NCI-H748 (cell line): ENCODE results near the gene SOX21.

Experiments used
- DNase-seq: peaks from one replicate; lab custom pipeline; 2025; ENCODE audit not compliant: unreplicated experiment; lab: John Stamatoyannopoulos, UW

Gene SOX21

GRCh38 chr13:94709001-94709834 lies 3.1 kb downstream of the SOX21 start:
- DNase-seq = peak; percentile 53

- DNase-seq = peak; percentile 77
These were observed 4.1 kb downstream of the SOX21 start for GRCh38 chr13:94708031-94708859.

GRCh38 chr13:94707400-94708021 lies 4.8 kb downstream of the SOX21 start:
- peak; percentile 84 for DNase-seq

DNA sequence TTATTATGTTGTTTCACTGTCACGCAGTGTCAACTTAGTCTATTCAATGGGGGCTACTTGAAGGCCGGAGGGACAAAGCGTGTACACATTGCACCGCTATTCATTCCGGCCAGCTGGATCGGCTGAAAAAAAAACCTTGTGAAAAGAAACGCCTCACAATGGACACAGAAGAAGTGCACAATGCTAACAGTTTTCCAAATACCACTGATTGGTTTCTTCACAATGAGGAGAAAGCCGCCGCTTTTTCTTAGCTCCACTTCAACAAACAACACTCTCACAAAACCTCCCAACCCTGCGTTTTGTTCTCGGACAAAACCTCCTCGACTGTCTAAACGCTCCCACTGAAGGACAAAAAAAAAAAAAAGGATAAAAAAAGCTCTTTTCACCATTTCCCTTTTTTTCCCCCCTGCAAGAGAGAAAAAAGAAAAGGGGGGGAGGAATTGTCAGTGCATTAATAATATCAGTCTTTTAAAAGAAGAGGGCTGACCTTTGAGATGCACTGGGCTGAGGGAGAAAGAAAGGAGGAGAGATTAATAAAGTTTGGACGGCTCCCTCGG lies 5.4 kb downstream of the SOX21 start:
- DNase-seq = no peak

GRCh38 chr13:94706101-94706842 lies 6.1 kb downstream of the SOX21 start:
- DNase-seq = peak; percentile 99

- no peak for DNase-seq
These were observed 7.0 kb downstream of the SOX21 start for GRCh38 chr13:94705081-94706030.

DNA sequence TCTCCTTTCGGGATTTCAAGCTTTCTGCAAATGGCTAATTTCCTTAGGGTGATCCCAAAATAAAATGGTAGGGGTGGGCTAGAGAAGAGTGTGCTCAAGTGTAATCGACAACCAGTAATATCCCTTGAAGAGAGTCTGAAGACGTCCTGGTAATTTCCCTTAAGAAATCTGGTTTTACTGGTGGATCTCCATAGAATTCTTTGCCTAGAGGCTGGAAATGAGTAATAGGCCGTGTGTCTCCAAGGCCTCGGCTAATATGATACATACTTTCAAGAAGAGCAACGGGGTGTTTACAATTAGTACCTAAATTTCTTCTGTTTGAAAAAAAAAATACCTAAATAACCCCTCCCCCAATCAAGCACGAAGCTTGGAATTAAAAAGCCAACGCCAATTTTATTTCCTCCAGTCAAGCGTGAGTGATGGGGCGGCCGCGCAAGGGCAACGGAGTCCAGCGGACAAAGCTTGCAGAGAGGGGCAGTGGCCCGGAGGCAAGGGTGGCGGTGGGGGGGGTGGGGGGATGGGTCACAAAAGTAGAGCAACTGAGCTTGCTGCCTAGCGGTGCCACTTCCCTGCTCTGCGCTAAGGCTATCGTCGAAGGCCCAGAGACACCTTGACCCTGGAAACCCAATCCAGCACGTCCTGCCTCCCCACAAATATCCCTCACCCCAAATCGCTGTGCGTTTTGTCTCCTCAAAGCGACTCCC lies 7.8 kb downstream of the SOX21 start:
- no peak for DNase-seq

DNA sequence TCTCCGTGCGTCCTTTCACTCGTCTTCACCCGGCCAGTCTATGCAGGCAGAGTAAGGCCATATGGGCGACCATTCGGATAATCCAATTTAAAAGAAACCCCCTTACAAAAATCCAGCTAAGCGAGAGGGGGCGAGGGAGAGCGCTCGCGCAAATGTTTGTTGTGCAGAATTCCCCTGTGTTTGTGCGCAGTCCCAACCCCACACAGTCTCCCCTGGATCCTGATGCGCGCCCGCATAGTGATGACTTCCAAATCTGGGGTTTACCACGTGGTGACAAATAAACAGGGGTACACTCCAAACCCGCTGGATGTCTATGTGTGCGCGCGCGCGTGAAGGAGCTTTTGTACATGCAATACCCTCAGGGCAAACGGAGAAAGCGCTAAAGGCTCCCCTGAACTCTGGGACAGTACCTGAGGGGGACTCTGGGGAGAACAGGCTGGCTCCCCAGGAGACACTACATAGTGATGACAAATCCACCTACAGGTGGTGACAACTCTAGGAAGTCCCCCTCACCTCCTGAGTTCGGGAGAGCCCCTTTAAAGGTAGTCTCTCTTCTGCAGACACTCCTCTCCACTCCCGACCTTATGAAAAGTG lies 8.5 kb downstream of the SOX21 start:
- no peak for DNase-seq

DNA sequence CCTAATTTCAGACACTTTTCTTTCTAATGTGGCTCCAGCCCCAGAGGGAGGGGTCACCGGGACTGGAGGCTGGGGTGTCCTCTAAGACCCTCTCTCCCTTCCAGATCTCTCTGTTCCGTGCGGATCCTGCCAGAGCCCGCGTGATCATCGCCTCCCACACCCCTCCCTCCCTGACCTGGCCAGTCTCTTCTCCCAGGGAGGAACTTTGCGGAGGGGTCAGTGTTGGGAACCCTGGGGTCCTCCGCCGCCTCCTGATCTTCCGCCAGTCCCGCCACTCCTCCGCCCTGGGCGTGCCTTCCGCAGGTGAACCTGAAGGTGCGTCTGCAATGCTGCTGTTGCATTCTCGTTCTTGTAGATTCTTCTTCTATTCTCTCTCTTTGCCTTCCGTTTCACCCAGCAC lies 9.1 kb downstream of the SOX21 start:
- no peak for DNase-seq

DNA sequence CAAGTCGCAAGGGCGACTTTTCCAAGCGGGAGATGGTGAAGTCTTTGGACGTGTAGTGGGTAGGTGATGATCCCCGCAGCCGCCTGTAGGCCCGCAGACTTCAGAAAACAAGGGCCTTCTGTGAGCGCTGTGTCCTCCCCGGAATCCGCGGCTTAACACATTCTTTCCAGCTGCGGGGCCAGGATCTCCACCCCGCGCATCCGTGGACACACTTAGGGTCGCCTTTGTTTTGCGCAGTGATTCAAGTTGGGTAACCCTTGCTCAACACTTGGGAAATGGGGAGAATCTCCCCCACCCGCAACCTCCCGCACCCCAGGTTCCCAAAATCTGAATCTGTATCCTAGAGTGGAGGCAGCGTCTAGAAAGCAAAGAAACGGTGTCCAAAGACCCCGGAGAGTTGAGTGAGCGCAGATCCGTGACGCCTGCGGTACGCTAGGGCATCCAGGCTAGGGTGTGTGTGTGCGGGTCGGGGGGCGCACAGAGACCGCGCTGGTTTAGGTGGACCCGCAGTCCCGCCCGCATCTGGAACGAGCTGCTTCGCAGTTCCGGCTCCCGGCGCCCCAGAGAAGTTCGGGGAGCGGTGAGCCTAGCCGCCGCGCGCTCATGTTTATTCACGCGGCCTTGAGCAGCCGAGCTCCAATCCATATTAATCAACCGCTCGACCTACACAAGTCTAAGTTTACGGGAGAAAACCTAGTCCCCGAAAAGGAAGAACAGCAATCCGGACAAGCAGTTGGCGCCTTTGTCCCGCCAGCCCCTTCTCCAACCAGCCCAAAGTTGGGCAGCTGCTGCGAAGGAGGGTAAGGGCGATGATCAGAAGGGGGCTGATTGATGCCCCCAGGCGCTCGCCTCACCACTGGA lies 9.9 kb downstream of the SOX21 start:
- DNase-seq = no peak

DNA sequence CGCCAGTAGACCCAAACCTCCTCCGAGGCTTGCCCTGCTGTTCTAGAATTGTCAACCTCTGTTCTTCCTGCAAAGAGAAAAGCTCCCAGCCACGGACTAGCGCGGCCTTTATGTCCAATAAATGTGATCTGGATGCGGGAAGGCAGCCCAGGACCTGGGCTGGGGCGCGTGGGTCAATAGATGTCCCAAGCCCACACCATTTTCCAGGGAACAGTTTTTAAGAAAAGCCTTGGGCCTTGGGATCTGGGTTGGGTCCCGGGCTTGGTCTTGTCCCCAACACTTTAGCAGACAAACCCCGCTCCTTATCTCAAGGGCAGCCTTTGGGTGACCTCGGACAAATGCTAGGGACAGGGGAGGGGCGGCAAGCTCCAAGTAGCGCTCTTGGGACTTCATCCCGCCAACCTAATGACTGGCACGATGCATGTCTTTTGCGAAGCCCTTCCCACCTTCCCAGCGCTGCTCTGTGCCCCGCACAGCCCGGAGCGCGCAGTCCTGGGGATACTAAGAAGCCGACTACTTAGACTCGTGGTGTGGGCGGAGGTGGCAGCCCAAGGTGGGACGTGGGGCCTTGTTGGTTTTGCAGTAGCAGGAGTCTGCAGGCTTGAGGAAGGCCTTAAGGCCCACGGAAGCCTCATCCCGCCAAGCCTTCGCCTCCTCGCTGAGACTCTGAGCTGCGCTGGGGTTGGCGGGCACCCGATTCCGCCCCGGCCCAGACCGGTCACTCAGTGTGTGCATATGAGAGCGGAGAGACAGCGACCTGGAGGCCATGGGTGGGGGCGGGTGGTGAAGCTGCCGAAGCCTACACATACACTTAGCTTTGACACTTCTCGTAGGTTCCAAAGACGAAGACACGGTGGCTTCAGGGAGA lies 10.8 kb downstream of the SOX21 start:
- DNase-seq = no peak

GRCh38 chr13:94700536-94700935 lies 11.8 kb downstream of the SOX21 start:
- no peak for DNase-seq

DNA sequence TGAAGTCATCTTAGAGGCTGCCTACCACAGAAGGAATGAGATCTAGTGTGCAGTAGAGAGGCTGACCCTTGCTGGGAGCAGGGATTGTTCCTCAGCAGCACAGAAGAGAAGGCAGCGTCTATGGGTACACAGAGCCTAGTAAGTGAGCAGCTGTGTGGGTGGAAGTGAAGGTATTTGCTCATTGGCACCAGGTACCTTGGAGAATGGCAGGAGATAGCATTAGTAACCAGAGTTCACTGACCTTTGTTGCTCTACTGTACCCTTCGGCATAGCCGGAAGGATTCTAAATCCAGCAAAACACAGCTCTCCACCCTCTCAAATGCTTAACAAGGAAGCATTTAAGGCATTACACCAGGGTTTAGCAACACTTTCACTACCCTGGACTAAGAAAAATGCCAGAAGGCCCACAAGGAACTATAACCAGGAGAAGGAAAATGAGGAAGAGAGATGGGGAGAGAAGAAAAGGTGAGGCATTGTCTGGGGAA lies 12.3 kb downstream of the SOX21 start:
- no peak for DNase-seq

DNA sequence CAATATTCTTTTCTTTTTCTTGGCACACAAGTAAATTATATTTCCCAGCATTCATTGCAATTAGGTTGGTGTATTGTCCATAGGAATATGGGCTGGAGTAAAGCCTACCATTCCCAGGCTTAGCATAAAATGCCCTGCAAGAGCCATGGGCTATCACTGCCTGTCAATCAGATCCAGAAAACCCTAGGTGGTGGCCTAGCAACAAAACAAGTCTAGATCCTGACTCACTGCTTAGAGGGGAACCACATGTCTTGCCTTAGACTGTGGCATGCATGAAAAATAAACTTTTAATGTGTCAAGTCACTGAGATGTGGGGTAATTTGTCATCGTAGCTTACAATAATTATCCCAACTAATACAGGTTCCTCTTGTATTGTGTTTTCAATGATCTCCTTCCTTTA lies 16.2 kb downstream of the SOX21 start:
- DNase-seq = no peak

DNA sequence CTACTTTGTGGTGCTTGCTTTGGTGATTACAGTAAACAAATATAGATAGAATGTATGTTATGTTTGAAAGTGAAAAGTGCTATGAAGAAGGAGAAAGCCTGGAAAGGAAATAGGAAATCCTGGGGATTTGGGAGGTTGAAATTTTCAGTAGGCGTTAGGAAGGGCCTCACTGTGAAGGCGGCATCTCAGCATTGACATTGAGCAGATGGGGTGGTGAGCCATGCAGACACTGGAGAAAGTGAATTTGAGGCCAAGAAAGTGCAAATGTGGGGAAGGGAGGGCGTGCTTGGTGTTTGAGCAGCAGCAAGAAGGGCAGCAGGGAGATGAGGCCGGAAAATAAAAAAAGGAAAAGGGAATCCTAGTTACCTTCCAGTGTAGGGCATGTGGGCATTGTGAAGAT lies 20.3 kb downstream of the SOX21 start:
- no peak for DNase-seq

DNA sequence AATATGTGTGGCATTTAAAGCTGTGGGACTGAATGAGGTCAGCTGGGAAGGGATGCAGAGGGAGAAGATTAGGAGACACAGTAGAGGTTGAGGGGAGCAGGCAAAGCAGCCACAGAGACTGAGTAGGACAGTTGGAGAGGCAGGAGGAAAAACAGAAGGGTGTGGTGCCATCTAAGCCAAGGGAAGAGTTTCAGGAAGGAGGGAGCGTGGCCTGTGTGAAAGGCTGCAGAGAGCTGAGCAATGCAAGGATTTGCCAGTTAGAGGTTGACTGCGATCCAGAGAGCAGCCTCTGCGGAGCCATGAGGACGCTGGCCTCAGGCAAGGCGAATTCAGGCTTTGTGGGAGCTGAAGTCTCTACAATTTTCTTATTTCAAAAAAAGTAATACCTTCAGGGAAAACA lies 28.9 kb downstream of the SOX21 start:
- no peak for DNase-seq

DNA sequence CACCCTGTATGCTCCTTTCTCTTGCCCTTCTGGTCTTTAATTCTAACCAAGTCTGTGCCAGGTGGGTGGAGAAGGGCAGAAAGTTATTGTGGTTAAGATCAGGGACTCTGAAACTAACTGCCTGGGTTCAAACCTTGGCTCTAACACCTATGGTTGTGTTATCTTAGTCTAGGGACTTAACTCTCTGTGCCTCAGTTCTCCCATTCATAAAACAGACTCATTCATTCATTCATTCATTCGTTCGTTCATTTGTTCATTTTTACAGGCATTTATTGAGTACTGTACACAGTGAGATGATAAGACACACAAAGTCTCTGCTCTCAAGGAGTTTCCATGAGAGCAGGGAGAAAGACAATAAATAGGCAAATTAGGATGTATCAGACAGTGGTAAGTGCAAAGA lies 30.1 kb downstream of the SOX21 start:
- no peak for DNase-seq
